Nephron progenitor cell (in vitro differentiated cells): ENCODE data around the gene CD48.
"Not testable (repeated sequence)": the region's sequence is repeated elsewhere in the genome, so short reads cannot be mapped to it uniquely, and the experiment has no call there.

ENCODE experiments used
- DNase-seq: peaks from one replicate; pipeline ENCODE4 v3.0.0; 2021
- H3K27ac Mint-ChIP-seq: 2 replicates; pipeline ENCODE4 v1.8.0; 2021; ENCODE audit warnings: mild to moderate bottlenecking, moderate library complexity, mixed read lengths
- H3K27me3 Mint-ChIP-seq: 2 replicates; pipeline ENCODE4 v1.8.0; 2021; ENCODE audit warnings: mild to moderate bottlenecking, low read depth, mixed read lengths; ENCODE audit not compliant: poor library complexity
- H3K36me3 Mint-ChIP-seq: 2 replicates; pipeline ENCODE4 v1.8.0; 2021; ENCODE audit warnings: low read depth, mixed read lengths
- H3K4me1 Mint-ChIP-seq: 2 replicates; pipeline ENCODE4 v1.8.0; 2021; ENCODE audit warnings: mixed read lengths
- H3K4me3 Mint-ChIP-seq: 2 replicates; pipeline ENCODE4 v1.8.0; 2021; ENCODE audit warnings: mild to moderate bottlenecking, moderate library complexity, mixed read lengths
- H3K9me3 Mint-ChIP-seq: 2 replicates; pipeline ENCODE4 v1.8.0; 2021; ENCODE audit warnings: mild to moderate bottlenecking, moderate library complexity, mixed read lengths
- CTCF ChIP-seq: fragments of 200-600 bp; sonication (generic); IDR thresholded peaks from 2 replicates; pipeline ENCODE4 v1.5.0; 2021; ENCODE audit warnings: antibody characterized with exemption

Gene CD48

GRCh38 chr1:160704250-160704649 lies 7.4 kb downstream of the CD48 start:
- no peak for TF ChIP-seq CTCF
- no peak overlapping the region for H3K27ac Mint-ChIP-seq
- no peak overlapping the region for H3K4me3 Mint-ChIP-seq
- peaks cover 8% of the 10 kb centered on the region for H3K4me1 Mint-ChIP-seq
- DNase-seq = no peak
- no peaks in the 10 kb centered on the region for H3K9me3 Mint-ChIP-seq
- H3K27me3 Mint-ChIP-seq = peaks cover 5% of the 10 kb centered on the region
- no peaks in the 10 kb centered on the region for H3K36me3 Mint-ChIP-seq

- H3K36me3 Mint-ChIP-seq = no peaks in the 10 kb centered on the region
- H3K9me3 Mint-ChIP-seq = no peaks in the 10 kb centered on the region
- DNase-seq = no peak
- H3K4me3 Mint-ChIP-seq = no peak overlapping the region
- peaks cover 11% of the 10 kb centered on the region for H3K4me1 Mint-ChIP-seq
- H3K27me3 Mint-ChIP-seq = peaks cover 5% of the 10 kb centered on the region
- TF ChIP-seq CTCF = no peak
- H3K27ac Mint-ChIP-seq = no peak overlapping the region
Measured at GRCh38 chr1:160702100-160702499, 9.5 kb downstream of the CD48 start.

GRCh38 chr1:160692390-160692789 lies 19.2 kb downstream of the CD48 start:
- H3K4me1 Mint-ChIP-seq, H3K27ac Mint-ChIP-seq, H3K36me3 Mint-ChIP-seq, DNase-seq, H3K27me3 Mint-ChIP-seq, H3K9me3 Mint-ChIP-seq, H3K4me3 Mint-ChIP-seq: not testable (repeated sequence)

GRCh38 chr1:160685266-160685665 lies 26.4 kb downstream of the CD48 start:
- no peak overlapping the region for H3K4me3 Mint-ChIP-seq
- peaks cover 13% of the 10 kb centered on the region for H3K9me3 Mint-ChIP-seq
- no peak for TF ChIP-seq CTCF
- no peak for DNase-seq
- H3K4me1 Mint-ChIP-seq = peaks cover 4% of the 10 kb centered on the region
- no peaks in the 10 kb centered on the region for H3K27me3 Mint-ChIP-seq
- no peaks in the 10 kb centered on the region for H3K36me3 Mint-ChIP-seq
- no peak overlapping the region for H3K27ac Mint-ChIP-seq

GRCh38 chr1:160682983-160683865 lies 28.4 kb downstream of the CD48 start:
- Mint-ChIP-seq H3K27ac (no peak overlapping the region), H3K4me3 (no peak overlapping the region), H3K4me1 (peaks cover 4% of the 10 kb centered on the region), H3K36me3 (no peaks in the 10 kb centered on the region), H3K27me3 (peaks cover 6% of the 10 kb centered on the region), H3K9me3 (peaks cover 13% of the 10 kb centered on the region)
- no peak for TF ChIP-seq CTCF
- DNase-seq = no peak

GRCh38 chr1:160681891-160682140 lies 29.8 kb downstream of the CD48 start:
- Mint-ChIP-seq H3K27me3 (peaks cover 11% of the 10 kb centered on the region), H3K36me3 (no peaks in the 10 kb centered on the region), H3K27ac (no peak overlapping the region), H3K4me3 (no peak overlapping the region), H3K9me3 (peaks cover 8% of the 10 kb centered on the region), H3K4me1 (peaks cover 4% of the 10 kb centered on the region)
- no peak for DNase-seq
- no peak for TF ChIP-seq CTCF
